ENCODE measurements around the gene TOMM20L.

DNA sequence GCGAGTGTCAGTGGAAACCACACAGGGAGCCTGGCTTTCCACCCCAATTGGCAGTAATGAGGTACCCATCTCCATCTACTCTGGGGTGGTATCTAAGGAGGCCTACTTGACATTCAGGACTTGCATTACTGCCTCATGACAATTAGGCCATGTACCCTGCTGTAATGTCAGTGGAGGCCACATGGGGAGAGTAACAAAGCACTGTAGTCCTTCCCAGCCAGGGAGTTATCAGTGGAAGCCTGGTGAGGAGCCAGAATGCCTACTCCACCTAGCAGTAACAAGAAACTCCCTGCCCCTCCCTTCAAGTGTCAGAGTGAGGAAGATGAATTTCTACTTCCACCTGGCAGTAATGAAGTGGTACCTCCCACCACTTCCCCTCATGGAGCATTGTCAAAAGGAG is 19.1 kb downstream of the TOMM20L start:
- TF ChIP-seq, protein P1, sequence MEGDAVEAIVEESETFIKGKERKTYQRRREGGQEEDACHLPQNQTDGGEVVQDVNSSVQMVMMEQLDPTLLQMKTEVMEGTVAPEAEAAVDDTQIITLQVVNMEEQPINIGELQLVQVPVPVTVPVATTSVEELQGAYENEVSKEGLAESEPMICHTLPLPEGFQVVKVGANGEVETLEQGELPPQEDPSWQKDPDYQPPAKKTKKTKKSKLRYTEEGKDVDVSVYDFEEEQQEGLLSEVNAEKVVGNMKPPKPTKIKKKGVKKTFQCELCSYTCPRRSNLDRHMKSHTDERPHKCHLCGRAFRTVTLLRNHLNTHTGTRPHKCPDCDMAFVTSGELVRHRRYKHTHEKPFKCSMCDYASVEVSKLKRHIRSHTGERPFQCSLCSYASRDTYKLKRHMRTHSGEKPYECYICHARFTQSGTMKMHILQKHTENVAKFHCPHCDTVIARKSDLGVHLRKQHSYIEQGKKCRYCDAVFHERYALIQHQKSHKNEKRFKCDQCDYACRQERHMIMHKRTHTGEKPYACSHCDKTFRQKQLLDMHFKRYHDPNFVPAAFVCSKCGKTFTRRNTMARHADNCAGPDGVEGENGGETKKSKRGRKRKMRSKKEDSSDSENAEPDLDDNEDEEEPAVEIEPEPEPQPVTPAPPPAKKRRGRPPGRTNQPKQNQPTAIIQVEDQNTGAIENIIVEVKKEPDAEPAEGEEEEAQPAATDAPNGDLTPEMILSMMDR (IDR thresholded peaks at IDR 0.05; ENCODE audit: insufficient read depth, low read length, poor library complexity, severe bottlenecking), result no peak
- no peak for TF ChIP-seq EZH2phosphoT487 (conservative IDR thresholded peaks at IDR 0.05; ENCODE audit: low read length)

All from SU-DHL-6 (cell line).